DMS53 (cell line): ENCODE measurements around the gene MOB1B.
"Not testable (repeated sequence)": the region's sequence is repeated elsewhere in the genome, so short reads cannot be mapped to it uniquely, and the experiment has no call there.

Experiments used
- DNase-seq: peaks from one replicate; lab custom pipeline; 2025; lab: John Stamatoyannopoulos, UW

MOB1B gene

DNA sequence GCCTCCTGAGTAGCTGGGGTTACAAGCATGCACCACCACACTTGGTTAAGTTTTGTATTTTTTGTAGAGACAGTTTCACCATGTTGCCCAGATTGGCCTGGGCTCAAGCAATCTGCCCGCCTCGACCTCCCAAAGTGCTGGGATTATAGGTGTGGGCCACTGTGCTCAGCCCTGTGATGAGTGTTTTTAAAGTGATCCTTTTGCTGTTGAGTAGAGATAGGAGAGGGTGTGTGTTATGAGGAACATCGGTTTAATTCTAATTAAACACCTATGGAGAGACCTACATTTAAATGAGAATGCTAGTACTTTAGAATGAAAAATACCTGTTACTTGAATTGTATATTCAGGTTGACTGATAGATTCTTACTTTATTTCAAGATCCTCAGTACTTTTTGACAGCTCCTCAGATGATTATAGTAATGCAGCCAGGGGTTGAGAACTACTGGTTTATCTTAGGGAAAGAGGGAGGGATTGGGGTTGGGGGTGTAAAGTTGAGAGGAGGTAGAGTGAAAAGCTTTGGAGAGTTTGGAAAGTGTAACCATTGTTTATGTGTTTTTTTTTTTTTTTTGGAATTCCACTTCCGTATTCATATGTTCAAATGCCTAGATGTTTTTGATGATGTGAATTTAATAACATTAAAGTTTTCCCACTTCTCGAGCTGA lies 54.5 kb downstream of the MOB1B start:
- DNase-seq, result no peak

DNA sequence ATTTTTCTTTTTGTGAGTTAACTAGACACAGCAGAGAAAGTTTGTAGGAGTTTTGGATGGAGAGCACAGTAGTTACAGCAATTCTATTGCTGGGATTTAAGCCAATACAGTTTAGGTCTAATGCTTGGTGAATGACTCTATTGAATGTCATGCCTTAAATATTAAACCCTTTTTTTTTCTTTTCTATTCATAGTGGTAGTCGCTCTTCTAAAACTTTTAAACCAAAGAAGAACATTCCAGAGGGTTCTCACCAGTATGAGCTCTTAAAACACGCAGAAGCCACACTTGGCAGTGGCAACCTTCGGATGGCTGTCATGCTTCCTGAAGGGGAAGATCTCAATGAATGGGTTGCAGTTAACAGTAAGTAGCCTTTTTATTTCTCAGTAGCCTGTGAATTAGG lies 56.5 kb downstream of the MOB1B start:
- no peak for DNase-seq

DNA sequence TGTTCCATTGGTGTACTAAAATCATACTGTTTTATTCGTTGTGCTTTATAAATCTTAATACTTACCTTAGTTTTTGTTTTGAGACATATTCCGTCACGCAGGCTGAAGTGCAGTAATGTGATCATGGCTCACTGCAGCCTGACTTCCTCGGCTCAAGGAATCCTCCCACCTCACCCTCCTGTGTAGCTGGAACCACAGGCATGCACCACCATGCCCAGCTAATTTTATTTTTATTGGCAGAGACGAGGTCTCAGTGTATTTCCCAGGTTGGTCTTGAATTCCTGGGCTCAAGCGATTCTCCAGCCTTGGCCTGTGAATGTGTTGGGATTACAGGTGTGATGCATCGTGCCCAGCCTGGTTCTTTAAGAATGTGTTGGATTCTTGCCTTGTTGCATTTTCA lies 66.9 kb downstream of the MOB1B start:
- no peak for DNase-seq

DNA sequence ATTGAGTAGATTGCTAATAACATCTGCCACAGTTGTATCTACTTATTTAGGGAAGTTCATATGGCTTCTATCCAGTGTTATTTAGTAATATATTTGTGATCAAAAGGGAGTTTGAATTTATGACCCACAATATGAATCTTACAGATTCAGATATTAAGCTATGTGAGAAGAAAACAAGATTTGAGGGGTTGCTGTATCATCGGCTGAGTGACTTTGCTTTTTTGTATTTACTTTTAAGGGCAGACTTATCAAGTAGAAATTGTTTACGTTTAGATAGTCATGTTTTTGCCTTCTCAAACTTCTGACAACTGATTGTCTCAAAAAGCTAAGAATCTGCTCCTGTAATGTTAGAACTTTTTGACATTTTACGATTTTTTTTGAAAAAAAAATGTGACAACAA lies 74.1 kb downstream of the MOB1B start:
- DNase-seq, result no peak

DNA sequence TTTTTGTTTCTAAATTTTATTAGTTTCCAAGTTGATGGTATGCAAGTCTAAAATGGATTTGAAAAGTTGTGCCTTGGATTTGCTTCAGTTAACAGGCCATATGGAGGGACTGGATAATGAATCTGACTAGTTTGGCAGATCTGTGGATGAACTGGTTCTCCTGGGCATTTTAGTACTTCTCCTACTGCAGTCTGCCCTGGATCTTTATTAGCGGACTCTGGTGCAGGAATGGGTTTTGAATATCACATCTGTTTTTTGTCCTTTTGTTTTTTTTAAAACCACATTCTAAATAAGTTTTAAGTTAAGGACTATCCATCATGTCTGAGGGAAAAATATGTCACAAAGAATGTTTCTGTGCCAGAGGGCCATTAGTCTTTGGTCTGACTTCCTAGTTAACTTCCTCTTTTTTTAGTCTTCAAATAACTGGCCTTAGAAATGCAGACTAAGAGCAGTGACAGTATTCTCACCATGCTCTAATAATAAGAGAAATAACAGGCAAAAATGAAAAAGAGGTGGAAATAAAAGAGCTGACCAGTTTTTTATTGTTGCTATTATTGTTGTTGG lies 77.4 kb downstream of the MOB1B start:
- DNase-seq, result no peak

DNA sequence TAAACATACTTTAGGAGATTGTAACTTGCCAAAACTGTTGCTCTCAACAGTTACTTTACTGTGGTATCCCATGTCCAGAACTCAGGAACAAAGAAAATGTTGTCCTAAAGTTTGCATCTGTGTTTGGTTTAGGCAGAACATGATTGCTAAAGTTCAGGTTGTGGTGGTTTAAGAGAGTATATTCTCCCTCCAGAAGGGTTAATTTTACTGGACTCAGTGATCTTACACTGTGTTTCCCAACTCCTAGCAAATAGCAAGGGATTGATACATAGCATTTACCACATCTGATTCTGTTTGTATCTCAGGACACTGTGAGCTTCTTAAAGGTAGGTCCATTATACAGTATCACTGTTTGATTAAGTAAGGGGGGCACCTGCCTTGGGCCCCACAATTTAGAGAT lies 78.0 kb downstream of the MOB1B start:
- no peak for DNase-seq

DNA sequence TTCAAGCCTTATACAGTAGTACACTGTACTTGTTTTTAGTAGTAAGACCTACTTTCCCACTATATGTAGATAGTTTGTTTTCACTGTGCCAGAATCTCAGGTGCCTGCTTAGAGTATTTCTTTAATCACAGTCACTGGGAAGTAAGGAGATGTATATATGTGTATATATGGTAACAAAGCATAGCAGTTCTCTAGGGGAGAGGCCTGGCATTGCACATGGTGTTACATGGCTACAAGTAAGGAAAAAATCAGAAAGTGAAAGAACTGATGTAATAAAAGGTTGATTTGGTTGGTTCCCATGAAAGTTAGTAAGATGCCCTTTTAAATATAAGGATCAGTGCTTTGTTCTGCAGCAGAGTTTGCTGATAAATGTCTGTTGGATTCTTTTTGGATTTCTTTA lies 81.9 kb downstream of the MOB1B start:
- DNase-seq, result no peak

DNA sequence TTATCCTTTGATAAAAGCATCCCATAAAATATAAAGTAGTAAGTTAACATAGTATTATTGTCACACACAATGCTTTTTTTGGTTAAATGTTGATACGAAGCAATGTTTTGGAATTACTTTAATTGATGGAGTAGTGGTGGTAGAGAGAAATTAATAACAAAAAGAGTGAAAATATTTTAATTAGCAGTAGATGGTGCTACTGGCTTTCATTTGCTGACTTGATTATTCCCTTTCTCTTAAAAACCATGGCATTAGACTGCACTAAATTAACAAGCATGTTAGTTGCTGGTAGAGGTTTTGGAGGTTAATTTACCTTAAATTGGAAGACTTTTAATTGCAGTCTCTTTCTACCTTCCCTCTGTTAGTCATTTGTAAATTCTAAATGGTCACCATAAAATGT lies 82.4 kb downstream of the MOB1B start:
- no peak for DNase-seq

DNA sequence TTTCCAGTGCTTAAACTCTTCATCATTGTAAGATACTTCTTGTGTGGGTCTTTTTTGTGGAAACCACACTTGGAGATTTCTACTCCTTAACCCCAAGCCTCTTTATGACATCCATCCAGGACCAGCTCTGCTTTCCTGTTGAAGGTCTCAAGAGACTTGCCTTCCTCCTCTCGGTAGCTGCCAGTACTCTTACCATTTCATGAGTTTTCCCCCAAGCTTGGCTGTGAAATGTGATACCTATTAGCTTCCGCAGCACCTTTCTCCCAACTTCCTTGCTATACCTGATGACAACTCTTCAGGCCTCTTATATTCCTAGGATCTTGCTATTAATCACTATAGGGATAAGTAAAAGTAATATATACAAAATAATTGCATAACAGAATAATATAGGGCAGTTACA lies 89.4 kb downstream of the MOB1B start:
- no peak for DNase-seq

DNA sequence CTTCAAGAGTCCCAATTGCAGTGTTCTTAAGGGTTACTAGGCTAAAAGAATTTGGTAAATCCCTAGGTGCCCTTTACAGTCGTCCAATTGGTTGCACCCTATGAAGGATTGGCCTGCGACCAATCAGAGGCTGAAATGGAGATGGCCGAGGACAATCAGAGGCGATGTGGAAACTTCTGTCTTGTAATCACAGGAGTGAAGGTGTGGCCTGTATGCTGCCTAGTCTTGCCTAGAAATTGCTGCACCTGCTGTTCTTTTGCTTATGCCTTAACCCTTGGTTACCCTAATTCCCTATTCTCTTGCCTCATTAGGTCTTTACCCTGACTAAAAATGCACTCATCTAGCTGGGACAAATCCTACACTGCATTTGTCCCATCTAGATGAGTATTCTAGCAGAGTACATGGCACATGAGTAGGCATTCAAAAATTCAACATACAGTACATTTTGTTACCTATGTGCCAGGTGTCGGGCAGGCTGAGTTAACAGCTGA lies 90.3 kb downstream of the MOB1B start:
- peak; percentile 40 for DNase-seq

DNA sequence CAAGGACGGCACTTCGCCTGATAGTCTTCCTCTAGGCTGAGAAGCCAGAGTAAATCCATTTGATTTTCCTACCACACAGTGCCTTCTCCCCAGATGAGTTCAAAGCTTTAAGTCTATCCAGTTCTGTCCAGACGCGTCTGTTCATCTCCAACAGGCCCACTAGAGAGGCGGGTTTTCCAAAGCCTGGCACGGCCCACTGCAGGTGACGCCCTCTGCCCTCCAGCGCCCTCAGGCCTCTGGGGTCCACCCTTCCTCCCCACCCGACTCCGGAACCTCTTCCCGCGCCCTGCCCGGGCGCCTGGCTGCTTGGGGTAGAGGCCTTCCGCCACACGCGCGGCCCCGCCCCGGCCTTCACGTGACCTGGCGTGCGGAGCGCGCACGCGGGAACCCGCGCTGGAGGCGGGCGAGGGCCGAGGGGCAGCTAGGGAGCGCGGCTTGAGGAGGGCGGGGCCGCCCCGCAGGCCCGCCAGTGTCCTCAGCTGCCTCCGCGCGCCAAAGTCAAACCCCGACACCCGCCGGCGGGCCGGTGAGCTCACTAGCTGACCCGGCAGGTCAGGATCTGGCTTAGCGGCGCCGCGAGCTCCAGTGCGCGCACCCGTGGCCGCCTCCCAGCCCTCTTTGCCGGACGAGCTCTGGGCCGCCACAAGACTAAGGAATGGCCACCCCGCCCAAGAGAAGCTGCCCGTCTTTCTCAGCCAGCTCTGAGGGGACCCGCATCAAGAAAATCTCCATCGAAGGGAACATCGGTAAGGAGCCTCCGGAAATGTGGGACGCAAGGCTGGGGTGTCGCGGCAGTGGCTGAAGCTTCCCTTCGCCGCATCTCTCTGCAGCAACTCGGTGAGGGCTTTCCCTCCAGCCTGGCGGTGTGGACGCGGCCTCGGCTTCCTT lies 91.3 kb downstream of the MOB1B start, which contains the start of gene DCK:
Gene DCK (plus strand): TSS at position 469 of the 888 bp plus-strand sequence. CDS start 187 bp downstream, at position 656.
- DNase-seq, result peak; percentile 95

DNA sequence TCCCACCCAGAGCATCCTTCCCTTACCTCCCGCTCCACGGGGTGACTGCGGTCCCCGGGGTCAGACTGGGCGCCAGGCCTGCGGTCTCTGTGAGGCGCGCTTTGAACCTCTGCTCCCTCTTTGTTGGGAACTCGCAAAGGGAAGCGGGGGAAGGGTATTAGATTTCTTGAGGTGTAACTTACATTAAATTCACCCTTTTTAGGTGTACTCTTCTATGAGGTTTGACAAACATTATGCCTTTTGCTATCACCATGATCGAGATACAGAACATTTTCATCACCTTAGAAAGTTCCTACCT lies 91.8 kb downstream of the MOB1B start:
- DNase-seq, result no peak

DNA sequence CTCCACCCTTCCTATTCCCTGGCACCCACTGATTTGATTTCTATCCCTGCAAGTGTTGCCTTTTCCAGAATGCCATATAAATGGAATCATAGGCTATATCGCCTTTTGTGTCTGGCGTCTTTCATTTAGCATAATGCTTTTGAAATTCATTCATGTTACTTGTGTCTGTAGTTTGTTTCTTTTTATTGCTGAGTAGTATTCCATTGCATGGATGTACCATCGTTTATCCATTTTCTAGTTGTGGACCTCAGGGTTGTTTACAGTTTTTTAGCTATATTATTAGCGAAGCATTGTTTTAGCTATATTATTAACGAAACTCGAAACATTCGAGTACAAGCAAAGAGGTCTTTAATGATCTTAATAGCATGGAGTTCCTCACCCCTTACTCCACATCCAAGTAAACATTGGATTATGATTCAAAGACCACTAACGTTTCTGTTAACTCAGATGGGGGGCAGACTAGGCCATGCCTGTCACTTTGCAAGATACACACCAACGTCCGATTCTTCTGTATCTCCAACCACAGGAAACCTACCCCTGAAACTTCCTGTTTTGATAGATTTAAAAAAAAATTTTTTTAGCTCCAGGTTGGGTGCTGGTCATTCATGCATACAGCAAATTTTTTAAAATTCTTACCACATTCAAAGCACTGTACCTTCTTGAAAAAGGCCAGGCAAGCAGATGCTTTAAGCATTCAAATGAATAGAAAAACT lies 92.4 kb downstream of the MOB1B start:
- DNase-seq, result no peak

DNA sequence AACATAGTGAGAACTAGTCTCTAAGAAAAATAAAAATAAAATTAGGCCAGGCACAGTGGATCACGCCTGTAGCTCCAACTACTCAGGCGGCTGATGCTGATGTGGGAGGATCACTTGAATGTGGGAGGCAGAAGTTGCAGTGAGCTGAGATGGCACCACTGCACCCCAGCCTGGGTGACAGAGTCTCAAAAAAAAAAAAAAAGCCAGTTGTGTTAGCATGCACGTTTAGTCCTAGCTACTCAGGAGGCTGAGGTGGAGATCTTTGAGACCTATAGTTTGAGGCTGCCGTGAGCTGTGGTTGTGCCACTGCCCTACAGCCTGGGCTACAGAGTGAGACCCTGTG lies 93.8 kb downstream of the MOB1B start:
- no peak for DNase-seq

DNA sequence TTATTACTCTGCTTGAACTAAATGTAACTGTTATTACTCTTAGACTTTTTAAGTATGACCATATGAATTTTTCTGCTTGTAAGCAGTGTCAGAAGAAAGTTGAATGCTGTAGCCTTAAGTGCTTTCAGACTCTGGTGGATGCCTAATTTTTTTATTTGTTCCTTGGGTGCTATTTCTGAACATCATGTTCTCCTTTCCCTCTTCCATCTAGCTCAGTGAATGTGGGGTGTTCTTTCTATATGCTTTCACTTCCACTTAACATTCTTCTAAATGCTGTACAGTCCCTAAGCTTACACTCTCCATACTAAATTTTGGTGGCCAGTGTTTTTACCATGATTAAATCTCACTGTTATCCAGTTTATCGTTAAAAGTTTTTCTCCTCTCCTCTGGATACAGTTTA lies 94.9 kb downstream of the MOB1B start:
- no peak for DNase-seq

DNA sequence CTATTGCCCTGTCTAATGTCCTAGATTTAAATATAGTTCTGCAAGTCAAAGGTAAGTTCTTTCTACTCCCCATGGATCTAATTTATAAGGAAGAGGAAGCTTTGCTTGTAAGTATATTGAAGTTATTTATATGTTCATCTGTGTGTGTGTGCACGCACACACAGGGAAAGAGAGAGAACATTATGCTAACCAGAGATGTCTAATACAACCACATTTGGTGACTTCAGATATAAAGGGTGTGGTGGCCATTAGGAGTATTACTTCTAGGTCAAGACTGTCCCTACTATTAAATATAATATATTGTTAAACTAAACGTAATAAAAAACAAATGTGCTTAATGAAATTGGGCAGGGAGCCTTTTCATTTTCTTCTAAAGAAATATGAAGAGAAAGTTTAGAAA lies 95.4 kb downstream of the MOB1B start:
- DNase-seq, result no peak

DNA sequence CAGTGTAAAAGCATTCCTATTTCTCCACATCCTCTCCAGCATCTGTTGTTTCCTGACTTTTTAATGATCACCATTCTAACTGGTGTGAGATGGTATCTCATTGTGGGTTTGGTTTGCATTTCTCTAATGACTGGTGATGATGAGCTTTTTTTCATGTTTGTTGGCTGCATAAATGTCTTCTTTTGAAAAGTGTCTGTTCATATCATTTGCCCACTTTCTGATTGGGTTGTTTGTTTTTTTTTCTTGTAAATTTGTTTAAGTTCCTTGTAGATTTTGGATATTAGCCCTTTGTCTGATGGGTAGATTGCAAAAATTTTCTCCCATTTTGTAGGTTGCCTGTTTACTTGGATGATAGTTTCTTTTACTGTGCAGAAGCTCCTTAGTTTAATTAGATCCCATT lies 97.5 kb downstream of the MOB1B start:
- not testable (repeated sequence) for DNase-seq

DNA sequence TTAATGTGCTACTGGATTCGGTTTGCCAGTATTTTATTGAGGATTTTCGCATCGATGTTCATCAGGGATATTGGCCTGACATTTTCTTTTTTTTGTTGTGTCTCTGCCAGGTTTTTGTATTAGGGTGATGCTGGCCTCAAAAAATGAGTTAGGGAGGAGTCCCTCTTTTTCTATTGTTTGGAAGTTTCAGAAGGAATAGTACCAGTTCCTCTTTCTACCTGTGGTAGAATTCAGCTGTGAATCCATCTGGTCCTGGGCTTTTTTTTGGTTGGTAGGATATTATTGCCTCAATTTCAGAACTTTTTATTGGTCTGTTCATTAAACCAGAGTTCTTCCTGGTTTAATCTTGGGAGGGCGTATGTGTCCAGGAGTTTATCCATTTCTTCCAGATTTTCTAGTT lies 99.2 kb downstream of the MOB1B start:
- not testable (repeated sequence) for DNase-seq

DNA sequence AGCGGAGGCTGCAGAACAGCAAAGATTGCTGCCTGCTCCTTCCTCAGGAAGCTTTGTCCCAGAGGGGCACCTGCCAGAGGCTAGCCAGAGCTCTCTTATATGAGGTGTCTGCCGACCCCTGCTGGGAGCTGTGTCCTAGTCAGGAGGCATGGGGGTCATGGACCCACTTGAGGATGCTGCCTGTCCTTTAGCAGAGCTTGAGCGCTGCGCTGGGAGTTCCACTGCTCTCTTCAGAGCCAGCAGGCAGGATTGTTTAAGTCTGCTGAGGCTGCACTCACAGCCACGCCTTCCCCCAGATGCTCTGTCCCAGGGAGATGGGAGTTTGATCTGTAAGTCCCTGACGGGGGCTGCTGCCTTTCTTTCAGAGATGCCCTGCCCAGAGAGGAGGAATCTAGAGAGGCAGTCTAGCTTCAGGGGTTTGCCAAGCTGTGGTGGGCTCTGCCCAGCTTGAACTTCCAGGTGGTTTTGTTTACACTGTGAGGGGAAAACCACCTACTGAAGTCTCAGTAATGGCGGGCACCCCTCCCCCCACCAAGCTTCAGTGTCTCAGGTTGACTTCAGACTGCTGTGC lies 102.2 kb downstream of the MOB1B start:
- DNase-seq, result peak; percentile 3

DNA sequence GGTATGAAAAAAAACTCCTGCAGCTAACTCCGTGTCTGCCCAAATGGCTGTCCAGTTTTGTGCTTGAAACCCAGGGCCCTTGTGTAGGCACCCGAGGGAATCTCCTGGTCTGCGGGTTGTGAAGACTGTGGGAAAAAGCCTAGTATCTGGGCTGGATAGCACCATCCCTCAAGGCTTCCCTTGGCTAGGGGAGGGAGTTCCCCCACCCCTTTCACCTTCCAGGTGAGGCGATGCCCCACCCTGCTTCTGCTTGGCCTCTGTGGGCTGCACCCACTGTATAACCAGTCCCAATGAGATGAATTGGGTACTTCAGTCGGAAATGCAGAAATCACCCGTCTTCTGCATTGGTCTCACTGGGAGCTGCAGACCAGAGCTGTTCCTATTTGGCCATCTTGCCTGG lies 102.9 kb downstream of the MOB1B start:
- not testable (repeated sequence) for DNase-seq

DNA sequence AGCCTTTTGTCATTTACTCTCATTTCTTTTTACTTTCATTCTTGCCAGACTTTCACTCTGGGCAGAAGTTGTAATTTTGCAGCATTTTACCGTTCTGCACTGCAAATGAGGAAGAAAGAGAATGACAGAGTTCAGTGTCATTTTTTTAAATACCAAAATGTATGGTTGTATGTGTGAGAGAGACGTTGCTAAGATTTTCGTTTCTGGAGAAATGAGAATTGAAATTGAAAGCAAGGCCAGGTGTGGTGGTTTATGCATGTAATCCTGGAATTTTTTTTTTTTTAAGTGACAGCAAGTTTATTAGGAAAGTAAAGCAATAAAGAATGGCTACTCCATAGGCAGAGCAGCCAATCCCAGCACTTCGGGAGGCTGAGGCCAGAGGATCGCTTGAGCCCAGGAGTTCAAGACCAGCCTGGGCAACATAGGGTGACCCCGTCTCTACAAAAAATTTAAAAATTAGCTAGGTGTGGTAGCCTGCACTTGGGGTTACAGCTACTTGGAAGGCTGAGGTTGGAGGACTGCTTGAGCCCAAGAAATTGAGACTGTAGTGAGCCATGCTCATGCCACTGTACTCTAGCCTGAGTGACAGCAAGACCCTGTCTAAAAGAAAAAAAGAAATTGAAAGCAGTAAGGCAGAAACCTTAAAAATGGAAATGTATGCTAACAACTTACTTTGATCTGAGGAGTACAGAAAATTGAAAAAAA lies 104.2 kb downstream of the MOB1B start:
- DNase-seq, result no peak

DNA sequence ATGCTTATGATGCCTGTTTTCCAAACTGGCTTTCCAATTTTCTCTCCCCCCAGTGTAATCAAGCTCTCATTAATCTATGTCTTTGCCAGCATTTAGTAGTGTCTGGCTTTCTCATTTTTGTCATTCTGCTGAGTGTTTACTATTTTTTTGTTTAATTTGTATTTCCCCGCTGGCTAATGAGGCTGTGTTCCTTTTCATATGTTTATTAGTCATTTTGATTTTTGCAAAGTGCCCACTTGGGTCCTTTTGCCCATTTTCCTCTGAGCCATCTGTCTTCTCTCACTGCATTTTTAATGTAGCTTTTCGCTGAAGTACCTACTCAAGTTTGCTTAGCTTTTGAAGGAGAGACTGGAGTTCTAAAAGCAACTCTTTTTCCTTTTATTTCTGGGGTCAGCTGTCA lies 106.0 kb downstream of the MOB1B start:
- DNase-seq, result no peak
